IMR-90 (cell line): ENCODE measurements around the gene LIN52. TPM values are rescaled to one million over a fixed set of nuclear protein-coding genes. Genes with fewer than 3 reads are reported as not detected.

Source experiments
- ATAC-seq: fragments of 200-7000 bp; cut with Tn5 transposase; 2 replicates; pipeline ENCODE4 v1.9.1; 2020; ENCODE audit warnings: low read depth, mild to moderate bottlenecking, moderate library complexity
- BruUV-seq: library from RNA; stranded (reverse); fragments of 400-500 nt; replicated peaks from 2 replicates; lab custom pipeline; 2021; lab: Mats Ljungman, UMichigan
- CTCF ChIA-PET: fragments of 300-600 bp; formaldehyde crosslinking; extraction: SDS; loops from one replicate; lab custom pipeline; 2021; ENCODE audit warnings: antibody characterized with exemption; lab: Yijun Ruan, JAX
- POLR2A ChIA-PET: fragments of 300-600 bp; sonication (Branson Sonifier 250); formaldehyde crosslinking; loops from one replicate; lab custom pipeline; 2022; ENCODE audit warnings: antibody characterized with exemption; ENCODE audit not compliant: unreplicated experiment; lab: Charles Lee
- DNase-seq: peaks from one replicate; pipeline ENCODE4 v3.0.0; 2013
- H2AFZ ChIP-seq: replicated peaks from 2 replicates; pipeline ENCODE3; 2013; ENCODE audit warnings: low read length, mild to moderate bottlenecking; ENCODE audit not compliant: poor library complexity
- H2AK5ac ChIP-seq: 2 replicates; pipeline ENCODE4 v1.6.1; 2013; ENCODE audit warnings: low read depth, low read length, inconsistent platforms
- H2AK9ac ChIP-seq: replicated peaks from 2 replicates; pipeline ENCODE3; 2013; ENCODE audit warnings: mild to moderate bottlenecking, low read depth, low read length, moderate library complexity; ENCODE audit not compliant: poor library complexity
- H2BK120ac ChIP-seq: 2 replicates; pipeline ENCODE4 v1.6.1; 2013; ENCODE audit warnings: low read depth, low read length, inconsistent platforms
- H2BK15ac ChIP-seq: 3 replicates; pipeline ENCODE4 v1.6.1; 2013; ENCODE audit warnings: low read depth, low read length, inconsistent platforms
- H2BK20ac ChIP-seq: 2 replicates; pipeline ENCODE4 v1.6.1; 2013; ENCODE audit warnings: low read depth, mild to moderate bottlenecking, inconsistent platforms, low read length, moderate library complexity
- H2BK5ac ChIP-seq: 2 replicates; pipeline ENCODE4 v1.6.1; 2013; ENCODE audit warnings: mild to moderate bottlenecking, low read depth, low read length, inconsistent platforms; ENCODE audit not compliant: poor library complexity, severe bottlenecking
- H3K14ac ChIP-seq: replicated peaks from 2 replicates; pipeline ENCODE4 v1.6.1; 2013; ENCODE audit warnings: low read depth, low read length, inconsistent platforms
- H3K18ac ChIP-seq: 2 replicates; pipeline ENCODE4 v1.6.1; 2013; ENCODE audit warnings: low read depth, low read length, control low read depth
- H3K23ac ChIP-seq: 2 replicates; pipeline ENCODE4 v1.6.1; 2013; ENCODE audit warnings: low read depth, low read length, inconsistent platforms
- H3K27ac ChIP-seq: 2 replicates; pipeline ENCODE4 v1.5.1; 2013; ENCODE audit warnings: mild to moderate bottlenecking, control low read depth, low read length; ENCODE audit not compliant: insufficient read depth
- H3K27me3 ChIP-seq: 2 replicates; pipeline ENCODE4 v1.6.1; 2013; ENCODE audit warnings: low read length; ENCODE audit not compliant: control insufficient read depth, insufficient read depth
- H3K36me3 ChIP-seq: 2 replicates; pipeline ENCODE4 v1.6.1; 2013; ENCODE audit warnings: low read length, mixed read lengths; ENCODE audit not compliant: control insufficient read depth, insufficient read depth
- H3K4ac ChIP-seq: 2 replicates; pipeline ENCODE4 v1.6.1; 2013; ENCODE audit warnings: low read depth, low read length, inconsistent platforms
- H3K4me1 ChIP-seq: 2 replicates; pipeline ENCODE4 v1.6.1; 2013; ENCODE audit warnings: low read length, mixed read lengths; ENCODE audit not compliant: control insufficient read depth, insufficient read depth
- H3K4me2 ChIP-seq: 2 replicates; pipeline ENCODE4 v1.6.1; 2013; ENCODE audit warnings: low read depth, mild to moderate bottlenecking, control low read depth, low read length, moderate library complexity
- H3K4me3 ChIP-seq: 2 replicates; pipeline ENCODE4 v1.5.1; 2013; ENCODE audit warnings: low read depth, mild to moderate bottlenecking, control low read depth, low read length, moderate library complexity; ENCODE audit not compliant: insufficient read depth
- H3K56ac ChIP-seq: 2 replicates; pipeline ENCODE4 v1.6.1; 2013; ENCODE audit warnings: low read length, inconsistent platforms; ENCODE audit not compliant: insufficient read depth; ENCODE audit errors: extremely low read depth
- H3K79me1 ChIP-seq, 2 experiments: 2 replicates each; pipeline ENCODE4 v1.6.1; 2013; ENCODE audit warnings: low read length in 2 of 2, inconsistent platforms in 1 of 2, low read depth in 1 of 2
- H3K9ac ChIP-seq: 2 replicates; pipeline ENCODE4 v1.6.1; 2013; ENCODE audit warnings: low read depth, low read length, control low read depth
- H3K9me1 ChIP-seq: 2 replicates; pipeline ENCODE4 v1.6.1; 2013; ENCODE audit warnings: low read length, inconsistent platforms; ENCODE audit not compliant: insufficient read depth
- H3K9me3 ChIP-seq: 2 replicates; pipeline ENCODE4 v1.6.1; 2013; ENCODE audit warnings: low read length; ENCODE audit not compliant: control insufficient read depth, insufficient read depth
- H4K20me1 ChIP-seq: 2 replicates; pipeline ENCODE4 v1.6.1; 2013; ENCODE audit warnings: low read length, inconsistent platforms; ENCODE audit not compliant: insufficient read depth
- H4K5ac ChIP-seq: 2 replicates; pipeline ENCODE4 v1.6.1; 2013; ENCODE audit warnings: mild to moderate bottlenecking, low read depth, low read length, control low read depth
- H4K8ac ChIP-seq, 2 experiments: 2 replicates each; pipeline ENCODE4 v1.6.1; 2013; ENCODE audit warnings: low read depth in 2 of 2, low read length in 2 of 2, control low read depth in 1 of 2, inconsistent platforms in 1 of 2
- H4K91ac ChIP-seq: 2 replicates; pipeline ENCODE4 v1.6.1; 2013; ENCODE audit warnings: low read depth, low read length, inconsistent platforms; ENCODE audit not compliant: insufficient read depth
- CEBPB ChIP-seq: IDR thresholded peaks from 2 replicates; pipeline ENCODE4 v1.6.1; 2012; ENCODE audit warnings: low read depth, low read length, improper control_type of control experiment
- CHD1 ChIP-seq: IDR thresholded peaks from 2 replicates; pipeline ENCODE4 v1.6.1; 2012; ENCODE audit warnings: low read depth, low read length, improper control_type of control experiment
- MXI1 ChIP-seq: IDR thresholded peaks from 2 replicates; pipeline ENCODE4 v1.6.1; 2012; ENCODE audit warnings: low read depth, mild to moderate bottlenecking, low read length, moderate library complexity, borderline replicate concordance
- NFE2L2 ChIP-seq: fragments of 150-350 bp; IDR thresholded peaks from 2 replicates; pipeline ENCODE4 v1.6.1; 2016; ENCODE audit warnings: low read depth, mild to moderate bottlenecking, low read length
- POLR2A ChIP-seq: IDR thresholded peaks from 2 replicates; pipeline ENCODE4 v1.6.1; 2012; ENCODE audit warnings: mild to moderate bottlenecking, low read depth, low read length
- RCOR1 ChIP-seq: IDR thresholded peaks from 2 replicates; pipeline ENCODE4 v1.6.1; 2012; ENCODE audit warnings: mild to moderate bottlenecking, low read length, improper control_type of control experiment; ENCODE audit not compliant: insufficient replicate concordance
- RFX5 ChIP-seq: IDR thresholded peaks from 2 replicates; pipeline ENCODE4 v1.8.0; 2012; ENCODE audit warnings: low read depth, mild to moderate bottlenecking, low read length, moderate library complexity
- WGBS, 2 experiments: methylation state at CpG; one replicate each; pipeline versions ENCODE4 v1.1.5 to v1.1.7; 2013; ENCODE audit warnings: missing lambda C conversion rate in 2 of 2; ENCODE audit not compliant: insufficient read length in 1 of 2; ENCODE audit errors: extremely low coverage in 2 of 2; 5-methylcytosine and 5-hydroxymethylcytosine counted together
- dilution Hi-C: fragments of 300-500 bp; cut with HindIII; formaldehyde crosslinking; loops from one replicate; pipeline ENCODE4 v1.14.3; 2018; ENCODE audit warnings: low sequenced_read_pairs; ENCODE audit not compliant: unreplicated experiment
- in situ Hi-C: fragments of 300-500 bp; cut with MboI; formaldehyde crosslinking; loops from 3 replicates; pipeline ENCODE4 v1.14.3; 2019; ENCODE audit warnings: low sequenced_read_pairs, inconsistent platforms, mixed read lengths
- intact Hi-C: fragments of 100-400 bp; cut with micrococcal nuclease; formaldehyde crosslinking; loops from 2 replicates; pipeline ENCODE4 v1.10.0; 2022
- polyA plus RNA-seq, 3 experiments: library from polyadenylated mRNA; depleted of rRNA; stranded (reverse); fragments of >200 nt; gene quantifications; 2 replicates each; pipeline ENCODE4 v1.2.3, GENCODE V29; 2012; ENCODE audit warnings: low replicate concordance in 1 of 3
- total RNA-seq: library from RNA; depleted of rRNA; stranded (reverse); fragments of >200 nt; gene quantifications from 2 replicates; pipeline ENCODE4 v1.2.3, GENCODE V29; 2012
- TF ChIP-seq, protein P1 (sequence below): fragments of 150-350 bp; IDR thresholded peaks from 2 replicates; pipeline ENCODE4 v1.6.1; 2017; ENCODE audit warnings: mild to moderate bottlenecking, antibody characterized with exemption, low read length, low read depth

The LIN52 gene
- total and polyA plus RNA-seq, 2 of the 4 experiments (the other 2 are of a cell fraction) = 6.1 to 11.5 TPM

DNA sequence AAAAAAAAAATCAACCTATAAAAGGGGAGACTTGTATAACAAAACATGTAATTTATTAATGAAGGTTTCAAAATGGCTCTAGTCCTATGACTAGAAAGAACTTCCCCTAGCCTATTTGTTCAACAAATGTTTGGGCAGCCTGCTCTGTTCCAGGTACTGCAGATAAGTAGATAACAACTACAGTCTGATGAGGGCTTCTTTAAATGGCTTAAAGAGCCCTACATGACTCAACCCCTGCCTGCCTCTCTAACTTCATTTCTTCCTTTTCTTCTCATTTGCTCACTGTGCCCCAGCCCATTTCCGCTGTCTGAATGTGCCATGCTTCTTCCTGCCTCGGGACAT, 22.0 kb upstream of the LIN52 start:
- Histone ChIP-seq H2BK5ac (peak overlapping the region; percentile 37), H3K23ac (no peak overlapping the region; the same call in 1 of the 2 replicates), H3K27me3 (no peaks in the 10 kb centered on the region), H2BK20ac (peak overlapping the region; percentile 39), H3K27ac (no peak overlapping the region), H4K8ac (no peak overlapping the region), H2AFZ (no peak overlapping the region), H3K18ac (no peak overlapping the region), H4K5ac (no peak overlapping the region), H3K4me2 (no peak overlapping the region), H3K14ac (no peak overlapping the region), H4K91ac (peak overlapping the region; percentile 25), H3K9me3 (no peaks in the 10 kb centered on the region), H2AK5ac (peak overlapping the region; percentile 51; the same call in 1 of the 2 replicates), H2BK15ac (no peak overlapping the region), H3K56ac (no peak overlapping the region), H3K9ac (no peak overlapping the region), H3K79me1 (no peaks in the 10 kb centered on the region), H2BK120ac (peak overlapping the region; percentile 69), H3K4ac (peak overlapping the region; percentile 33; the same call in 1 of the 2 replicates), H3K4me3 (no peak overlapping the region), H2AK9ac (no peak overlapping the region), H3K36me3 (peaks cover 3% of the 10 kb centered on the region; the same call in 1 of the 2 replicates), H3K9me1 (no peaks in the 10 kb centered on the region), H3K4me1 (peaks cover 19% of the 10 kb centered on the region), H4K20me1 (0 out of 2 replicates have a peak, but pooled peaks cover 4% of the 10 kb centered on the region)
- WGBS, 2 experiments = no CpG with 5 or more reads among the region's 2 CpGs
- ChIA-PET CTCF (no interaction called here), POLR2A (no interaction called here)
- intact Hi-C loops (no loop called here), dilution Hi-C loops (no loop called here), in situ Hi-C loops (no loop called here)
- TF ChIP-seq NFE2L2 (no peak), RFX5 (no peak), MXI1 (no peak), CHD1 (no peak), RCOR1 (no peak), CEBPB (no peak), POLR2A (no peak)
- TF ChIP-seq, protein P1, sequence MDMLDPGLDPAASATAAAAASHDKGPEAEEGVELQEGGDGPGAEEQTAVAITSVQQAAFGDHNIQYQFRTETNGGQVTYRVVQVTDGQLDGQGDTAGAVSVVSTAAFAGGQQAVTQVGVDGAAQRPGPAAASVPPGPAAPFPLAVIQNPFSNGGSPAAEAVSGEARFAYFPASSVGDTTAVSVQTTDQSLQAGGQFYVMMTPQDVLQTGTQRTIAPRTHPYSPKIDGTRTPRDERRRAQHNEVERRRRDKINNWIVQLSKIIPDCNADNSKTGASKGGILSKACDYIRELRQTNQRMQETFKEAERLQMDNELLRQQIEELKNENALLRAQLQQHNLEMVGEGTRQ = no peak
- ATAC-seq (peak; percentile 24), DNase-seq (peak; percentile 15)
- BruUV-seq = no TSS peak
